Pons (tissue), 1 donor: ENCODE data around the gene HSDL1.

ENCODE experiments used
- DNase-seq: peaks from one replicate; pipeline ENCODE4 v3.0.0-alpha.2; 2016; ENCODE audit warnings: low spot score

HSDL1 gene

GRCh38 chr16:84081446-84081989 lies 63.5 kb downstream of the HSDL1 start:
- no peak for DNase-seq

GRCh38 chr16:84080813-84081212 lies 64.2 kb downstream of the HSDL1 start:
- no peak for DNase-seq

- DNase-seq = no peak
Observed at GRCh38 chr16:84080378-84080777, 64.6 kb downstream of the HSDL1 start.

- no peak for DNase-seq
Observed at GRCh38 chr16:84079664-84080063, 65.3 kb downstream of the HSDL1 start.

GRCh38 chr16:84075376-84075775 lies 69.6 kb downstream of the HSDL1 start:
- no peak for DNase-seq

- no peak for DNase-seq
Observed at GRCh38 chr16:84074721-84075120, 70.3 kb downstream of the HSDL1 start.
